ENCODE data around the gene TMEM184B.
A peak's percentile ranks its signal among the peaks of the same experiment; 100 is the strongest.
"Not testable (repeated sequence)": the region's sequence is repeated elsewhere in the genome, so short reads cannot be mapped to it uniquely, and the experiment has no call there.

The TMEM184B gene

DNA sequence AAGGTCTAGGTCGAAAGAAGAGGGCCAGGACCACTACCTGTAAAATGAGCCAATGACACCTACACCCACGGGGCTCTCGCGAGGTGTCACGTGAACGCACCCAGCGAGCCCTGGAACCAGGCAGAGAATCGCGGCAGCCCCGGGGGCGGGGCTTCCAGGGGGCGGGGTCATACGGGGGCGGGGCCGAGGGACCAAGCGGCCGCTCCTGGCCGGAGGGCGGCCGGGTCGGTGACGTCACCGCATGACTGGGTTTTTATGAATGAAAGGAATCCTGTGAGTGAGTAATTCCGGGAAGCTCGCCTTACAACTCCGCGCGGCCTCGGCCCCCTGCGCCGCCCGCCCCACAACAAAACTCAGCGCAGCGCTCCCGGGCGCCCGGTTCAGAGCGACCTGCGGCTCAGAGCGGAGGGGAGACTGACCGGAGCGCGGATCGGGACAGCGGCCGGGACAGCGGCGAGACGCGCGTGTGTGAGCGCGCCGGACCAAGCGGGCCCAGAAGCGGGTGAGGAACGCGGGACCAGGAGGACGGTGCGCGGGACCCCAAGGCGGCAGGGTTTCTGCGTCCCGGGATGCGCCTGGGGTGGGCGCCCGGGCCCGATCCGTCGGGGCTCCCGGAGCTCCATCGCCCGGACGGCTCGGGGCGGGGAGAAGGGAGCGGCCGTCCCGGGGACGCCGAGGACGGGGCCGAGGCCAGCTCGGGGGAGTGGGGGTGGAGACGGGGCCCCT lies 70.9 kb downstream of the TMEM184B start, which contains the start of gene MAFF:
MAFF (plus strand) TSS at position 284 of the 726 bp plus-strand sequence. CDS start 11,860 bp downstream, outside the sequence.
- peak; percentile 43 for DNase-seq

DNA sequence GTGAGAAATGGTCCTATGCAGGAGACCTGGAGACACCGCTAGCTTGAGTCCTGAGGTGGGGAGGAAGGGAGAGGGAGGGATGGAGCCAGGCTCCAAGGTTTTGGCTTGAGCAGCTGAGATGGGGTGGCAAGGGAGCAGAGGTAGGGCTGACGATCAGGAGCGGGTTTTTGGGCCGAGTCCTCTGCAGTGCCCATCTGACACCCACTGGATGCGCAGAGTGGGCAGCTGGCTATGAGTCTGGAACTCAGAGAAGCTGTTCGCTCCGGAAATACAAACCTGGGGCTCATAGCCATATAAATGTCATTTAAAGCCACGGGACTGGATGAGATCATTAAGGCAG lies 71.5 kb downstream of the TMEM184B start:
- no peak for DNase-seq

DNA sequence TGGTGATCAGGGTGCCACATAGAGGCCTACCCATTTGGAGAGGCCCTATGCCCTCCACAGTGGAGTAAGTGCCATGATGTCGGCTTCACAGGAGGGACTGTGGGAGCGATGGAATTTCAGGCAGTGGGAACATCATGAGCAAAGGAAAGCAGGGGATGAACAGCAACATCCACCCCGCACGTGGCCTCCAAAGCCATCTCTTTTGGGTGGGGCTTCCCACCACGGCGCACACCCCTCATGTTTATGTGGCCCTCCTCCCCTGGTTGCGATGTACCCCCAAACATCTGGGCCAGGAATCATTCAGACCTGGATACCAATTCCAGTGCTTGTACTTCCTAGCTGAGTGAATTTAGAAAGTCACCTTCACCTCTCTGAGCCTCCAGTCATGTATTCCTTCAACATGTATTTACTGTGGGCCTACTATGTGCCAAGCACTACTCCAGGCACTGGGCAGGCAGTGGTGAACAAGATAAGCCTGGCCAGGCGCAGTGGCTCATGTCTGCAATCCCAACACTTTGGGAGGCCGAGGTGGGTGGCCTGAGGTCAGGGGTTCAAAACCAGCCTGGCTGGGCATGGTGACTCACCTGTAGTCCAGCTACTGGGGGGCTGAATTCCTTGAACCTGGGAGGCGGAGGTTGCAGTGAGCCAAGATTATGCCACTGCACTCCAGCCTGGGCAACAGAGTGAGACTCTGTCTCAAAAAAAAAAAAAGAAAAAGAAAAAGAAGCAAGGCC lies 72.8 kb downstream of the TMEM184B start:
- no peak for DNase-seq

DNA sequence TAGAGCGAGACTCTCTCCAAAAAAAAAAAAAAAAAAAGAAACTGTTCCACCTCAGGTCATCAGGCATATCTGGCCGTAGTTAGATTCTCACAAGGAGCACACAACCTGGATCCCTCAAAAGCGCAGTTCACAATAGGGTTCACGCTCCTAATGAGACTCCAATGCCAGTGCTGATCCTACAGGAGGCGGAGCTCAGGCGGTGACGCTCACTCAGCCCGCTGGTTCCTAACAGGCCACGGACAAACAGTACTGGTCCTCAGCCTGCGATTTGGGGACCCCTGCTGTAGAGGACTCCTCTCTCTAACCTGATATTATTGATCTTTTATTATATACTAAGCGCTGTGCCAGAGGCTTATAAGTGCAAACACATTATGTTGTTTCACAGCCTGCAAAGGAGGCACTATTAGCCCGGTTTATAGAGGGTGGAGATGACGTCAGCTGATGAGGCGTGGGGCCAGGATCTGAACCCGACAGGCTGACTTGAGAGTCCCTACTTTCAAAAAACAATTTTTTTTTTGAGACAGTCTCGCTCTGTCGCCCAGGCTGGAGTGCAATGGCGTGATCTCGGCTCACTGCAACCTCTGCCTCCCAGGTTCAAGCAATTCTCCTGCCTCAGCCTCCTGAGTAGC lies 75.9 kb downstream of the TMEM184B start:
- no peak for DNase-seq

DNA sequence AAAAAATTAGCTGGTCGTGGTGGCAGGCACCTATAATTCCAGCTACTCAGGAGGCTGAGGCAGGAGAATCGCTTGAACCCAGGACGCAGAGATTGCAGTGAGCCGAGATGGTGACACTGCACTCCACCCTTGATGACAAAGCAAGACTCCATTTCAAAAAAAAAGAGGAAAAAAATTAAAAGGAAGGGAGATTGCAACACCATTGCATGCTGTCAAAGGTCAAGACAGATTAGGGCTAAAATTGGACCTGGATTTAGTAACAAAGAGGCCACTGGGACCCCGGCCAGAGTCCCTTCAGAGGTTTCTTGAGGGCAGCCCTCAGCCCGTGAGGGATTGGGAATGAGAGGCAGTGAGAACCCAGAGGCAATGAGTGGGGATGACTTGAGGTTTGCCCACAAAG lies 79.2 kb downstream of the TMEM184B start:
- no peak for DNase-seq

DNA sequence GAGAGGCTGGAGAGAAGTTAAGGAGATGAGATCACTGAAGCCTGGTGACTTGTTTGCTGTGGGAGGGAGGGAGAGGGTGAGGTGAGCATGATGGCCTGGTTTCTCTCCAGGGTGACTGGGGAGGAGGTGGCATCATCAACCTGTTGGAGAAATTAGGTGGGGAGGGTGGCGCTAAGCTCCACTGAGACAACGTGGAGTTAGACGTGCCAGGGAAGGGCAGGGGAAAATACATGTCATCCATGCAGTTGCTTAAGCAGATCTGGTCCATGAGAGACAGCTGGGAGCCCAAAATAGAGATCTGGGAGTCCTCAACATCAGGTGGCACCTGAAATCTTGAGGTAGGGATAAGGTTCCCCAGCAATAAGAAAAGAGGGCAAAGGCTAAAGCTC lies 80.3 kb downstream of the TMEM184B start:
- no peak for DNase-seq

DNA sequence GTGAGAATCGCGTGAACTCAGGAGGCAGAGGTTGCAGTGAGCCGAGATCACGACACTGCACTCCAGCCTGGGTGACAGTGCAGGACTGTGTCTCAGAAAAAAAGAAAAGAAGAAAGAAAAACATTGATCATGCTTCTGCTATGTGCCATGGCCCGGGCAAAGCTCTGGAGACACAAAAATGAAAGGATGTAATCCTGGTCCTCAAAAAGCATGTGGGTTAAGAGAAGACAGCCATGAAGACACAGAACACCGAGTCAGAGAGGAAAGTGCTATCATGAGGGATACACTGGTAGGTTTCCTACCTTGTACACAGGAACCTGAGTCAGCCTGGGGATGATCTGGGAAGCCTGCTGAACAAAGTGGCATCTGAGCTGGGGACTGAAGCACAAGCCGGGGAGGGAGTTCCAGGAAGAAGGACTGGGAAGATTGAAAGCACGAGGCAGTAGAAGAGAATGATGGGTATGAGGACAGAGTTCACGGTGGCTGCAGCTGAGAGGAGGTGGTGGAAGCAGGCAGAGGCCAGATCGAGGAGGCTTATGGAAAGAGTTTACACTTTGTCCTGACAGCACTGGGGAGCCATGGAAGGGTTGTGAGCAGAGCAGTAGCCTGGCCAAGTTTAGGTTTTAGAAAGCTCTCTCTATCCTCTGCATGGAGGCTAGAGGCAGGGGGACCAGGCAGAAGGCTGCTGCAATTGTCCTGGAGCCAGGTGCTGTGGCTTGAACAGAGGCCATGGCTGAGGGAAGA lies 80.9 kb downstream of the TMEM184B start:
- DNase-seq: no peak

DNA sequence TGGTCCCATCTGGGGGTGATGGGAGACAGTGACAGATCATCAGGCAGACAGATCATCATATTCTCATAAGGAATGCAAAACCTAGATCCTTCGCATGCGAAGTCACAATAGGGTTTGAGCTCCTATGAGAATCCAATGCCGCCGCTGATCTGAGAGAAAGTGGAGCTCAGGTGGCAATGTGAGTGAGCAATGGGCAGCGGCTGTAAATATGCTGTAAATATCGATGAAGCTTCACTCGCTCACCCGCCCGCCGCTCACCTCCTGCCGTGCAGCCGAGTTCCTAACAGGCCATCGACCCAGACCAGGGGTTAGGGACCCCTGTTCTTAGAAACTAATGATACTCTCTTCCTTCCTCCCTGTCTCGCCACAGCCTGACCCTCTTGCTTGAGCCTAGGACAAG lies 81.8 kb downstream of the TMEM184B start:
- DNase-seq: no peak

DNA sequence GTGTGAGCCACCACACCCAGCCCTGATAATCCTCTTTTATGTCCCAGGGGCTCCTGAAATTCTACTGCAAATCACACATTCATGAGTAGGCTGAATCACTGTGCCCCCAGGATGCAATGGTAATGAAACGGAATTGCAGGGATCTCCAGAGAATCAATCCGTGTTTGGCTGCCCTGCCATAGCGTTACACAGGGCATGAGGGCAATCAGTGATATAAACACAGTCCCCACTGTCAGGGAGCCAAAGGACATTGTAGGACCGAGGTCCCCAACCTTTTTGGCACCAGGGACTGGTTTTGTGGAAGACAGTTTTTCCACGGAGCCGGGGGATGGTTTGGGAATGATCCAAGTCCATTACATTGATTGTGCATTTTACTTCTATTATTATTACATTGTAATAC lies 82.2 kb downstream of the TMEM184B start:
- DNase-seq: no peak

DNA sequence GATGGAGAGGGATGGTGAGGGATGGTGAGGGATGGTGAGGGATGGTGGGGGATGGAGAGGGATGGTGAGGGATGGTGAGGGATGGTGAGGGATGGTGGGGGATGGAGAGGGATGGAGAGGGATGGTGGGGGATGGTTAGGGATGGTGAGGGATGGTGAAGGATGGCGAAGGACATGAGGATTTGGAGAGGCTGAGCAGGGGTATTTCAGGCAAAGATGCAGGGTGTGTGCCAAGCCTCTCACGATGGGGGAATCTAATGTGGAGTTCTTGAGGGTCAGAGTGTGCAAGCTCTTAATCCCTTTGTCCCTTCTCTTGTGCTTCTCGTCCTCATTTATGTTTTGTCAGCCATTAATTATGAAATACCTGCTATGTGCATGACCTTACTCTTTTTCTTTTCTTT lies 83.7 kb downstream of the TMEM184B start:
- DNase-seq: no peak

DNA sequence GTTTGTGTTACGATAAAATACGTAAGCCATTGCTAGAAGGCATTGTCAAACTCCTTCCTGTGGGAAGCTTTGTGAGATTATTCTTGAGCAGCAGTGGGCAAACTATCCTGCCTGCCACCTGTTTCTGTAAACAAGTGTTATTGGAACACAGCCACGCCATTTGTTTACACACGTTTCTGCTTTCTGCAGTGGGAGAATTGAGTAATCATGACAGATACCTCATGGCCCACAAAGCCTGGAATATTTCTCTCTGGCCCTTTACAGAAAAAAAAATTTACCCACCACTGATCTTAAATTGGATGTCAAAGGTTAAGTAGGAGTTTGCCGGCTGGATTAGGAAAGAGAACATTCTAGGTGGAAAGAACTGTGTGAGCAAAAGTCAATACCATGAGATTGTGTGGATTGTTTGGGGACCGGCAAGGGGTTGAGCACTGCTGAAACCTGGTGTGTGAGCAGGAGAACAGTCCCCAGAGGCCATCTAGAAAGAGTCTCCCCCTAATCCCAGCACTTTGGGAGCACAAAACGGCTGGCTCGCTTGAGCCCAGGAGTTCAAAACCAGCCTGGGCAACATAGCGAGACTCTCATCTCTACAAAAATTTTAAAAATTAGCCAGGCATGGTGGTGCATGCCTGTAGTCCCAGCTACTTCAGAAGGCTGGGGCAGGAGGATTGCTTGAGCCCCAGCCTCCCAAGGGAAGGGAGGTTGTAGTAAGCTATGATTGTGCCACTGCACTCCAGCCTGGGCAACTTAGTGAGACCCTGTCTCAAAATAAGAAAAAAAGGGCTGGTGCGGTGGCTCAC lies 85.2 kb downstream of the TMEM184B start:
- no peak for DNase-seq

DNA sequence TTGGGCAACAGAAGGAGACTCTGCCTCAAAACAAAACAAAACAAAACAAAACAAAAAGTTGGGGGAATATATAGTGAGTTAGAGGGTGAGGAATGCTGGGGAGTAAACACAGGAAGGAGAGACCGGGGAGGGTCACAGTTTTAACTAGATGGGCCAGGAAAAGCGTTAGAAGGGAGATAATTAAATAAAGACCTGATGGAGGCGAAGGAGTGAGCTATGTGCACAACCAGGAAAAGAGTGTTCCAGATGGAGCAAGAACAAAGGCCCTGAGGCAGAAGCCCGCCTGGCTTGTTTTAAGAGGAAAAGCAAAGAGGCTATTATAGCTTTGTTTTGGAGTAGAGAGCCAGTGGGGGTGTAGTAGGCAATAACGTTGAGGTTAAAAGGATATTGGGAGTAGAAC lies 86.4 kb downstream of the TMEM184B start:
- no peak for DNase-seq

DNA sequence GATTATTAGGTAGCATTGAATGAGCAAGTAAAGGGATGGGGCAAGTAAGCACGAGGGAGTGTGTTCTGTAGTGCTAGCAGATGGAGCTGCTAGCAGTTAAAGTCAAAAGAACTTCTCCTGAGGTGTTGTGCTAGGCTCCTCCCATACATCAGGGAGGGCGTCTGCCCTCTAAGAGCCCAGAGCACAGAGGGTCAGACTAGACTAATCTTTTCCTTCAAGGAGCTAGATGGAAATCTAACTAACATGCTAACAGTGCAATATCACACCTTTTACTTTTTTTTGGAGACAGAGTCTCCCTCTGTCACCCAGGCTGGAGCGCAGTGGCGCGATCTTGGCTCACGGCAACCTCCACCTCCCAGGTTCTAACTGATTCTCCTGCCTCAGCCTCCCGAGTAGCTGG lies 88.0 kb downstream of the TMEM184B start:
- no peak for DNase-seq

DNA sequence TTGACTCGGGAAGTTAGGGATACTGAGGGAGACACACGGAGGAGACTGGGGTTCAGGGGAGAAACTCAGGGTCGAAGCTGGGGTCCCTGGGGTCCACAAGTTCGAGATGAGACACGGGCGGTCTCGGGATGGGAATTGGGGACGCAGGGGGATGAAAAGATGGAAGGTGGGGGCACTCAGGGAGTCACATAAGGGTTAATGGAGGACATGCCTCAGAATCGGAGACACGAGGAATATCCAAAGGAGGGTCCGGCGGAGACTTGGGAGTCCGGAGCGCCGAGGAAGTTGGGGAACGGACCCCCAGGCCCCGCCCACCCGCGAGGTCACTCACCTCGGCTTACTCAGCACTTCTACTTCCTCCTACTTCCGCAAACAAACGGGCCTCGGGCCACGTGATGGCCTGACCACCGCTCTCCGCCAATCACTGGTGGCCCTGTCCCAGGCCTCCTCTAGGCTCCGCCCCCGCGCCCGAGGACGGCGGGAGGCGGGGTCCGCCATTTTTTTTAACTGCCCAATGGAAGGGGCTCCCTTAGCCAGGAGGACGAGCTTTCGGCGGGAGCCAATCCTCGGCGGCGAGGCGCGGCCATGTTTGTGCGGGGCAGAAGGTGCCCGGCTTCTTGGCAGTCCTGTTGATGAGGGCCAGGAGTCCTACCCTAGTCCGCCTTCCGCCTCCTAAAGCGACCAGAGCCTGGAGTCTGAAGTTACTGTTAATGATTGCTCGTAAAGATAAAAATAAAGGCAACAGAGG lies 91.2 kb downstream of the TMEM184B start, which contains the start of gene PLA2G6:
PLA2G6 (minus strand) TSS at position 378 of the 748 bp plus-strand sequence. CDS start 12,404 bp downstream, outside the sequence.
- DNase-seq: peak; percentile 87

DNA sequence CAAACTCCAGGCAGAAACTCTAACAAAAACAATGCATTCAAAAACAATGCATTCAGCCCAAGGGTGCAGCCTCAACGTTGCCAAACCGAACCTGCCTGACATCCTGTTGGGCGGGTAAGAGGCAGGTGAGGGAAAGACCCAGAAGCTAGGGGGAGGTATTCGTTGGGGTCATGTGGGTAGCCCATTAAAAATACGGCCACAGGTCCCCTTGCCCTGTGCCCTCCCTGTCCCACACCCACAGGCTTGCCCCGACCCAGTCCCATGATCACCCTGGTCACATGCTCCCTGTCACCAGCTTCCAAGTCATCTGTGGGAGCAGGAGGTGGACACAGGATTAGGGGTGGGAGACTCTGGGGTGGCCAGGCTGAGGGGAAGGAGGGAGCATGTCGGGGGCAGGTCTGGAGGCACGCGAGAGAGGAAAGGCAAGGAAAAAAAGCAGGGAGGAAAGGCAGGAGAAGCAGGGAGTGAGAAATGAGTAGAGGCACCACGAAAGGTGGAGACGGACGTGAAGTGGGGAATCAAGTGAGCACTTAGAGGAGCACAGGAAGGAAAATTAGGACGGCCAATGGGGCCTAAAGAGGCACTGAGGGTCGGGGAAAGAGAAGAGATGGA lies 91.9 kb downstream of the TMEM184B start:
- no peak for DNase-seq

DNA sequence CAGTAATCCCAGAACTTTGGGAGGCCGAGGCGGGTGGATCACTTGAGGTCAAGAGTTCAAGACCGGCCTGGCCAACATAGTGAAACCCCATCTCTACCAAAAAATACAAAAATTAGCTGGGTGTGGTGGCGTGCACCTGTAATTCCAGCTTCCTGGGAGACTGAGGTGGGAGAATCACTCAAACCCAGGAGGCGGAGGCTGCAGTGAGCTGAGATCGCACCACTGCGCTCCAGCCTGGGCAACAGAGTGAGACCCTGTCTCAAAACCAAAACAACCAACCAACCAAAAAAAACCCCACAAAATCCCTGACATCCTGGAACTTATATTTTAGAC lies 94.2 kb downstream of the TMEM184B start:
- not testable (repeated sequence) for DNase-seq

DNA sequence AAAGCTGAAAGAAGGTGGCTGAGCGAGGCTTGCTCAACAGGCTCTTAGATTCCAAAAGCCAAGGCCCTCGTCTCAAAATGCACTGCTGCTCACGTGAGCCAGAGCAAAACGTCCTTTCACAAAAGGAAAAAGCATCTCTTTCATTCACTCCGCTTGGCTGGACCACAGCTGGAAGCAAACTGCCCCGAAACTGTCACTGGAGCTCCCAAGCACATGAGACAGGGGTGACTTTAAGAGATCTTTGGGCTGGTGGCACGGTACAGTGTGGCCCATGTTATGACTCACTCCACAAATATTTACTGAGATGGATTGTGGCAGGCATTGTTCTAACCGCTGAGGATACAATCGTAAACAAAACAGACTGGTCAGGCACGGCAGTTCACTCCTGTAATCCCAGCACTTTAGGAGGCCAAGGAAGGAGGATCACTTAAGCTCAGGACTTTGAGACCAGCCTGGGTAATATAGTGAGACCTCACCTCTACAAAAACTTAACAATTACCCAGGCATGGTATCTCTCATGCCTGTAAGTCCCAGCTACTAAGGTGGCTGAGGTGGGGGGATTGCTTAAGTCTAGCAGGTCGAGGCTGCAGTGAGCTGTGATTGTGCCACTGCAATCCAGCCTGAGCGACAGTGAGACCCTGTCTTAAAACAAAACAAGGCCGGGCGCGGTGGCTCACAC lies 94.7 kb downstream of the TMEM184B start:
- peak; percentile 33 for DNase-seq

DNA sequence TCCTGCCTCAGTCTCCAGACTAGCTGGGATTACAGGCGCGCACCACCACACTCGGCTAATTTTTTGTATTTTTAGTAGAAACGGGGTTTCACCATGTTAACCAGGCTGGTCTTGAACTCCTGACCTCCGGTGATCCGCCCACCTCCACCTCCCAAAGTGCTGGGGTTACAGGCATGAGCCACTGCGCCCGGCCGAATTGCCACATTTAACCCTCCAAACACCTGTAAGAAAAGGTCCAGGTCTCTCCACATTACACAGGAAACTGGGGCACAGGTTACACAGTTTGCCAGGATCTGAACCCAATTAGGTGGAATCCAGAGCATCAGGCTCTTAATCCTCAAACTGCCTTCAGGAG lies 95.3 kb downstream of the TMEM184B start:
- DNase-seq: not testable (repeated sequence)

DNA sequence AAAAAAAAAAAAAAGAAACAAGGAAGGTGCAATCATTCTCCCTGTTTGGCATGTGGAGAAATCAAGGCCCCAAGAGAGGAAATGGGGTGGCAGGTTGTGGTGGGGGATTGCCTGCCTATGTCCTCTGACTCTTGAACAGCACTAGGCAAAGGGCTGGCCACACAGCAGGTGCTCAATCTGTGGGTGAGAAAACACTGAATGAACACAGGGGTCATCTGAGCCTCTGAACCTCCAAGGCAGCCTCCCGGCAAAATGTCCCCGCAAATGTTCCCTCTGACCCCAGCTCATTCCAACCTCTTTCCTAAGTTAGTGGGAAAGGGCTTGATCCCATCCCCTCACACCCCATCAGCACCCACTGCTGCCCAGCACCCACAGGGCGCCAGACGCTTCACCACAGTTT lies 95.8 kb downstream of the TMEM184B start:
- DNase-seq: no peak

DNA sequence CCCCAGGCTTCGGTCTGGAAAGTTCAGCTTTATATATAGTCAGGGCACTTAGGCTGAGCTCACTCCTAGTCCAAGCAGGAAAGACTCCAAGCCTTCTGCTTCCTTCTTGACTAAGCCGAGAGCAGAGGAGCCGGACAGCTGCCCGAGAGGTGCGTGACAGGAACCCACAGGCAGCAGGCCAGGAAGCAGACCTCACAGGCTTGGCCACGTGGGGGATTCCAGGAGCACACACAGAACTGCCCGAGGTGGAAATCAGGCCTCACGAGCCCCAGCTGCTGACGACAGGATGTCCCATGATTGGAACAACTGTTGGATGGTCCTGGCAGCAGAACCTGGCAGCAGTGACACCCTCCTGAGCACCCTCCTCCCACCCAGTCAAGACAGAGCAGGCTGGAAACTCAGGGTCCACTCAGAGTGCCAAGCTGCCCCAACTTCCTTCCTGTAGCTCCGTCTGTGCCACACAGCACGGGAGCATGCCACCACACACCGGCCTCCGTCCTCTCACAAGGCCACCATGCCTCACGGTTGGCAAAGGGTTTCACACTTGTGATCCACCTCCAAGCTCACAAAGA lies 96.6 kb downstream of the TMEM184B start:
- DNase-seq: no peak

Measured in NCI-H748 treated with DMSO at 0.1 percent for 48 hours (cell line).